HG03280 (cell line): ENCODE results near the gene EPB41L5.
A peak's percentile ranks its signal among the peaks of the same experiment; 100 is the strongest.
"Not testable (repeated sequence)": the region's sequence is repeated elsewhere in the genome, so short reads cannot be mapped to it uniquely, and the experiment has no call there.

Experiments
- ATAC-seq: cut with Tn5 transposase; IDR thresholded peaks from one replicate; pipeline ENCODE4 v1.9.1; 2021; ENCODE audit warnings: mild to moderate bottlenecking, moderate library complexity; ENCODE audit not compliant: unreplicated experiment

The EPB41L5 gene

DNA sequence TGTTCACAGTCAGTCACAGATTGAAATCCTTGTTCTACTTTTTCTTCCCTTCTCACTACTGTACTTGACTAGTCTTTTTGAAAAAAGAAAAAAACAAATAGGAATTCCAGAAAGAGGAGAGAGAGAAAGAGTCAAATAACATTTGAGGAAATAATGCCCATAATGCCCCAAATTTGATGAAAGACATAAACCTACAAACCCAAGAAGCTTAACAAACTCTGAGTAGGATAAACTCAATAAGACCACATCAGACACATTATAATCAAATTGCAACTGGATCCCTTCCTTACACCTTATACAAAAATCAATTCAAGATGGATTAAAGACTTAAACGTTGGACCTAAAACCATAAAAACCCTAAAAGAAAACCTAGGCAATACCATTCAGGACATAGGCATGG lies 179.4 kb downstream of the EPB41L5 start:
- no peak for ATAC-seq

DNA sequence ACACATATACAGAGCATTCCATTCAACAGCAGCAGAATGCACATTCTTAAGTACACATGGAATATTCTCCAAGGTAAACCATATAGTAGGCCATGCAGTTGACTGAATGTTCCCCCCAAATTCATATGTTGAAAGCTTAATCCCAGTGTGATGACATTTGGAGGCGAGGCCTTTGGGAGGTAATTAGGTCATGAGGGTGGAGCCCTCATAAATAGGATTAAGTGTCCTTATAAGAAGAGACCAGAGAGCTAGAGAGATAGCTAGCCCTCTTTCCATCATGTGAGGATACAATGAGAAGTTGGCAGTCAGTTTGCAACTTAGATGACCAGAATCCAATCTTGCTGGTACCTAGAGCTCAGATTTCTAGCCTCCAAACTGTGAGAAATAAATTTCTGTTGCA lies 182.7 kb downstream of the EPB41L5 start:
- no peak for ATAC-seq

DNA sequence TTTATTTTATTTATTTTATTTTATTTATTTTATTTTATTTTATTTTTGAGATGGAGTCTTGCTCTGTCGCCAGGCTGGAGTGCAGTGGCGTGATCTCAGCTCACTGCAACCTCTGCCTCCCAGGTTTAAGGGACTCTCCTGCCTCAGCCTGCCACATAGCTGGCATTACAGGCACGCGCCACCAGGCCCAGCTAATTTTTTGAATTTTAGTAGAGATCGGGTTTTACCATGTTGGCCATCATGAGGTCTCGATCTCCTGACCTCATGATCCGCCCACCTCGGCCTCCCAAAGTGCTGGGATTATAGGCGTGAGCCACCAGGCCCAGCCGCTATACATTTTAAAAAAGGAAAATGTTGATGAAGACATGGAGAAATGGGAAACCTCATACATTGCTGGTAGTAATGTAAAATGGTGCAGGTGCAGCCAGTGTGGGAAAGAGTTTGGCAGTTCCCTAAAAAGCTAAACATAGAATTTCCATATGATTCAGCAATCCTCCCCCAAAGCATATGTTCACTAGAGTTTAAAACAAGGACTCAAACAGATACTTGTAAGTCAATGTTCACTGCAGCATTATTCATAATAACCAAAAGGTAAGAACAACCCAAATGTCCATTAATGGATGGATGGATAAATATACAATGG lies 187.1 kb downstream of the EPB41L5 start:
- ATAC-seq: not testable (repeated sequence)

DNA sequence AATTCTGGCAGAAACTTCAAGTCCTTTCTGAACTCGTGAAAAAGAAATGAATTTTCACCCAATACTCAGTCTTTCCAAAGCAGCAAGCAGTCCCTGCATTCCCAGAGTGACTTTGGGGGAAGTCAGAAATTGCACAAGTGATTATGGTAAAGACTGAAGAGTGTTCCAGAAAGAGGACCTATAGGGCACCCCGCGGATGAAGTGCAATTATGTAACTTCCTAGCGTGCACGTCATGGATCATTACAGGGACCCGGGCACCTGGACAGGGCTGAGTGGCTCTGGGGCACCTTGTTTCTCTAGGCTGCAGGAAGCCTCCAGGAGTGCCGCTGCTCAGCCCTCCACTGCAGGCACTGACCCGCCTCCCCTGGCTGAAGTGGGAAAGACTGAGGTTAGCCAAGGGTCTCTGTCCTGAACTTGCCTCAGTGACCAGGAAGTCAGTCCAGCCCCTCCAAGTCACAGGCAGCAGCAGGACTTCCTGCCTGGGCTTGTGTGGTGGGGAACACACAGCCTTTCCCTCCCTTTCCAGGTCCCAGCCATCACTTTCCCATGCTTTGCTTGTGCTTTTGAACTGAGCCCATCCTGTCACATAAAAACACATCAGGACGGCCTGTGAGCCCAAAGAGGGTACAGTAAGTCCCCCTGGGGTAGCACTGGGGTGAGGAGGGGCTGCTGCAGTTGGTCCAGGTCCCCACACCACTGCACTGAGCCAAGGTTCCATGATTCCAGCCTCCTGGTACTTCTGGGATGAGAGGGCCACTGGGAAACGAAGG lies 190.6 kb downstream of the EPB41L5 start:
- no peak for ATAC-seq

DNA sequence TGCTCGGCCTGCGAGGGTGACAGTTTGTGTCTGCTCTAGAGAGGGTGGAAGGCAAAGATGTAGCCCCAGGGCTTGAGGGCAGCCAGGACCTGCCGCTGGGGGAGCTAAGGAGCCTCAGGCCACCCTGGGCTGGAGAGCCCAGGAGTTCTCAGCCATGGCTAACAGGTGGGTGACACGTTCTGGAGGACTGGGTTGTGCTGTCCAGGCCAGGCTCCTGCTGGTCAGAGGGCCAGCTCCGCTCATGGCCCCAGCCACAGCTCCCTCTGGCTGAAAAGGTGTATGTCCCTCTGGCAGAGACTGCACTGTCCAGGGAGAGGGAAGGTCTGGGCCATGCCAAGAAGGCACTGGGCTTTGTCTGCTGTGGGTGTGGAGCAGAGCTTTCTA lies 191.1 kb downstream of the EPB41L5 start:
- no peak for ATAC-seq

DNA sequence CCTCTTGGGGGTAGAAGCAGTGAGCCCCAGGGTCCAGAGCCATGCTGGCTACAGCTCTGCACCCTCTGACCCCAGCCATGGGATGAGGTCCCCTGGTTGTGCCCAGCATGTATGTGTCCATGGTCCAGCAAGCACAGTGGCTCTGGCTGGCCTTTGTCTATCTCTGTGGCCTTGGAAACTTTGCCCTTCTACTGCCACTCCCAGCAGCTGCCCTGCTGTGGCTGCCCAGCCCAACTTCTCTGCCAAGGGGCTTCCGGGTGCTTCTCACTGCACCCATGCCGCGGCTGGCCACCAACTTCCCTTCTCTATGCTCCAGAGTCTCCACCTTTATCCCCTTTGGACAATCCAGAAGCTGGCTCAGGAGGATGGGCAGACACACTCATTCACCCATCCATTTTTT lies 191.5 kb downstream of the EPB41L5 start:
- ATAC-seq: no peak

DNA sequence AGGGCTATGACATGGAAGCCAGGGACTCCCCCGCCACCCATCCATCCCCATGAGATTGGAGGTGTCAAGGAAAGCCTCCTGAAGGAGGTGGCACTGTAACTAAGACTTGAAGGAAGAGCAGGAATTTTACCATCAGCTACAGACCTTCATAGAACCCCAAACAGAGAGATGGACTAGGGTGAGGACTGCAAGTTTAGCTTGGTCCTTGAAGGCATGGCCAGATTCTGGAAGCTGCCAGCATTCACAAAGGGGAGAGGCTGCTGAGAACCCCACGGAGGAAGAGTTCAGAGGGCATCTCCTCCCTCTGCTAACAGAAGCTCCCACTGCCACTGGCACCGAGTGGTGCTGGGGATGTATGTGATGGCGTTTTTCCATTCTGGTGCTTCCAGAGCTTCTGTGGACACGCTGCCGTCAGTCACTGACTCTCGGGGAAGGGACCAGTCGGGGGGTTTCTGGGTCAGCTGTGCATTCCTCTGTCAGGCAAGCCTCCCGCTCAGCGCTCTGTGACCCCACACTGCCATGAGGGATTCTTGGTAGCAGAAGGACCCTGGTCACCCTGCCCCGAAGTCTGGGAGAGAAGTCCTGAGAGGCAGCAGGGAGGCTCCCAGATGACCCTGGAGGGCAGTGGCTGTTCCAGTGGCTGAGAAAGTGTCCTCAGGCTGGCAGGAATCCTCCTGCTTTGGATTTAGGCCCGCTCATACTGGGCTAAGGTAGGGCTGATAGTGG lies 192.2 kb downstream of the EPB41L5 start:
- ATAC-seq: no peak

DNA sequence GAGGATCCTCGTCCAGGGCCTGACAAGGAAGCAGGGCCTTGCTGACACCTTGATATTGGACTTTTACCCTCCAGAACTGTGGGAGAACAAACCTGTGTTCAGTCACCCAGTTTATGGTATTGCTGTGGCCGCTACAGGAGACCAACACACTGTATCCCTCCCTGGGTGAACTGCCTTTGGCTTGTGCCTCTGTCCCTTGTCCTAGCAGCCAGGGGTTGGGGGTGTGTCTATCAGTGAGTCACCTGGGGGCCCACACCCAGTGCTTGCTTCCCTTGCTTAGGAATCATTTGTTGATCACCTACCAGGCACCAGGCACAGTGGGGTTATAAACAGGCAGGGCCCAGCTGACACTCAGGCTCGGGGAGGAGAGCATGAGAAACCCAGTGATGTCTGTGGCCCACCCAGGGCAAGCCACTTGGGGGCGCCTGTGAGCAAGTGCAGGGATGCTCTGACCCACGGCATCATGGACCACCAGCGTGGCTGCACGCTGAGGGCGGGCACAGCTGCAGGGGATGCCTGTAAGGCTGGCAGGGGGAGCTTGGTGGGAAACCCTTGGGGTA lies 193.2 kb downstream of the EPB41L5 start:
- ATAC-seq: no peak

DNA sequence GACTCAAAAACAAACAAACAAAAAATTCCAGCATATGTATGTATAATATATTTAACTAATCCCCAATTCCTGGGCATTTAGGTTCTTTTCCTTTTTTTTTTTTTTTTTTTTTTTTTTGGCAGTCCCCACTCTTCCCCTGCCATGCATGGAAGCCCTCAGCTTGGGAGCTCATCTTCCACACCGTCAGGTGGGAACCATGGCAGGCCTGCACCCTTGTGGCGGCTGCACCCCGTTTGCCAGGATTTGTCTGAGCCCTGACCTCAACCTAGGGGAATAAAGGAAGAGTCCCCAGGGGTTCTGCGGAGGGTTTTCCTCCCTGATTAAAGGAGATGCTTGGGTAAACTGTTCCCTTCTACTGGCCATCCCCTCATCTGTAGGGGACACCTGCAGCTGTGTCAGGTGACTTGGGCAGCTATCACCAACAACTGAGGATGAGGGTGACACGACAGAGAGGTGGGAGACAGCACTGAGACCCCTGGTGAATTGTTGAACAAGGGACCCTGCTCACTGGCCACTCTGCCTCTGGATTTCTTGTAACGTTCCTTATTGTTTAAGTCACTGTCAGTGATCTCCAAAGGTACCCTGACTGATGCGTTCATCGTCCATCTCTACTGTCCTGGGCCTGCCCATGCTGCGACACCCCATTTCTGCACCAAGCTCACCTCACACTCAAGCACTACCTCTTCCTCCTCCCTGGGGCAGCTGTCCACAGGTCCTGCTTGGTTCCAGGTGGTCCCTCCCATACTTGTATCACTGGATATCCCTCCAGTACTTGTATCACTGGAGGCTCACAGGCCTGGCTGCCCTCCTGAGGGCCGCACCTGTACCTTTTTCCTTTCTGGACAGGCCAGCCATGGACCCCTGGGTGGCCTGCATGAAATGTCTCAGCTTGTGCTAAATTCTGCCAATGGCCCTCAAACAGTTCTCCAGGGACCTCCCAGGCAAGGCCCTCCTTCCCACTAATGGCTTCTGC lies 195.8 kb downstream of the EPB41L5 start:
- no peak for ATAC-seq

DNA sequence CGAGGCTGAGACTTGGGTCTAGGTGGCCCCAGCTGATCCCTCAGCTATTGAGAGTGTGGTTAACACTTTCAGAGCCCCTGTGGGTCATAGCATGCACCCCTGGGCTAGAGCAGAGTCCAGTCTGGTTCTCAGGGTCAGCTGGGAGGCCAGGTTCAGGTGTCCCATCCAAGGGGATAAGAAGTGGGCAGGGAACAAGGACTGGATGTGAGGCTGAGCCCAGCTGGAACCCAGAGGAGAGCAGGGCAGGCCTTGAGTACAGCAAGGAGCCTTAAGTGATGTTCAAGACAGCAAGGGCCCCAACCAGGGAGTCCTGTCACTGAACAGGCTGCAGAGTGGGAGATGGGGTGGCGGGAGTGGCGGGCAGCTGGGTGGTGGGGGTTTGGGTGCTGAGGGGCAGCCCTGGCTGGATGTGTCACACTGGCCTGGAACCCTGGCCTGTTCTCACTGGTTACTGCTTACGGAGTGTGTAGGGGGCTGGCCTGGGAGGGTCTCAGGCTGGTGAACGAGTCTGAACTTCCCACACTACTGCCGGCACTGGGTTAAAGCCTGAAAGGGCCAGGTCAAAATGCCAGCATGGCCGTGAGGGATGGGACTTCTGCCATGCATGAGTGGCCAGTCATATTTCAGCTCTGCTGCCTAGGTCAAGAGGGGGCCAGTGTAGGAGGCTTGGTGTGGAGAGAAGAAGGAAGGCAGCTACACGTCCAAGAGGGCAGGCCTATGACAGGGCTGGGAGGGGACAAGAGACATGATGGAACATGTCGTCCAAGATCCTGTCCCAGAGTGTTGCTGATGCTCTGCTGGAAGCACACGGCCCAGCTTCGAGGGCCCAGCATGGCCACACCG lies 196.8 kb downstream of the EPB41L5 start:
- no peak for ATAC-seq

DNA sequence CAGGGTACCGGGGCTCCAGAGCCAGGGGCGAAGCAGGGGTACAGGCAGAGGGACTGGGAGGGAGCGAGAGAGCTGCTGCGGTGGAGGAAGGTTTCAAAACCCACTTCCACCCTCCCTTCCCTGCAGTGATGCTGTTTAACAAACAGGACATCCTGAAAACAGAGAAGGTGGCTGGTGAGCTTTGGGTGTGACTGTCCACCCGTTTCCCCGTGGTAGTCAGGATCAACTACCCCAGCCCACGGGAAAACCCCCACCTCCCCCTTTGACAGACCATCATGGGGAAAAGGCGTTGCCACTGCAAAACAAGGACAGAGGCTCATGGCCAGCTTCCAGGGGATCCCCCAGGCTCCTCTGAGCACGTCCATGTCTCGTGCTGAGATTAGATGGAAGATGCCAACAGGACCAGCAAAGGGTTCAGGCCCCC lies 197.4 kb downstream of the EPB41L5 start:
- ATAC-seq: no peak

DNA sequence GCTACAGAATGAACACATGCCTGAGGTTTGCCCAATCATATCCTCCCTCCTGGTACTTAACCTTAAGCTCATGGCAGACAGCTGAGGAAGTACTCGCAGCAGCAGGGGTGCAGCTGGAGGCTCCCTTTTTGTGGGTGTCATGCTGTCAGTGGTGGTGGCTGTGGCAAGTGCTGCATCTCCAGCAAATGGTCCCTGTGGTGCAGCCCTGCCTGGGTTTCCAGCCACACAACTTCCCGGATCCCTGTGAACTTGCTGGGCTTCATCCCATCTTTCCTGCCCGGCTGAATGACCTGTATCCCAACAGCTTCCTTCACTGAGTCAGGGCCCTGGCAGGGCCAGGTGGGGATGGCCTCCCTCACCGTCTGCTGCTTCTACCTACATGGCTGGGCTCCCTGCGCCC lies 205.3 kb downstream of the EPB41L5 start:
- no peak for ATAC-seq

DNA sequence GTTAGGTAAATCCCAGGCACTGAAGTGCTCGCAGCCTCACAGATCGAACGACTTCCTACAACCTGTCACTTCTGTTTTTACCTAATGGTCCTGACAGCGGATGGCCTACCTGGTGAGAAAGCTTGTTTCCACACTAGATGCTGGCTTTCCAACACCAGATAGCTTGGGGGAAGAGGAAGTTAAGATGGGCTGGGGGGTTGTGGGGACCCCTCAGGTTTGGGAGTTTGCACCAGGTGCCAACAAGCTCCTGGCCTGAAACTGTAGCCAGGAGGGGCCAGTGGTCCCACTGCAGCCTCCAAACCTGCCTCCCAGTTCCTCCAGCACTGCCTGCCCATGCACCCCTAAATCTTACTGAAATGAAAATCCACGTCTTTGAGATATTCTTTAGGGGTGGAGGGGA lies 206.4 kb downstream of the EPB41L5 start:
- no peak for ATAC-seq

DNA sequence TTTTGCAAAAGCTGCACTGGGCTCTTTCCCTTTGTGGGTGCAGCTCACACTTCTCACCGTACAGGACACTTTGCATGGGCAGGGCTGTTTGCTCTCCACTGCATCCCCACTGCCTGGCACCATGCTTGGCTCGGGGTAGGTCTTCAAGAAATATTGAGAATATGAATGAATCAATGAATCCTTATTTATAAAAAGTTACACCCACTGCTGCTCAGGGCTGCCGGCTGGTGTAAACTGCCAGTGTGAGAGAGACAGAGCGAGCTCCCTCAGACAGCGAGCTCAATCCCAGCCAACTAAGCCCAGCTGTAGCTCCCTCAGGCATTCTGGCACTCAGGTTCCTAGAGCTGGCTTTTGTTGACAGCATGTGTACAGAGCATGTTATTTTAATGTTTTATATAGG lies 206.9 kb downstream of the EPB41L5 start:
- ATAC-seq: no peak

DNA sequence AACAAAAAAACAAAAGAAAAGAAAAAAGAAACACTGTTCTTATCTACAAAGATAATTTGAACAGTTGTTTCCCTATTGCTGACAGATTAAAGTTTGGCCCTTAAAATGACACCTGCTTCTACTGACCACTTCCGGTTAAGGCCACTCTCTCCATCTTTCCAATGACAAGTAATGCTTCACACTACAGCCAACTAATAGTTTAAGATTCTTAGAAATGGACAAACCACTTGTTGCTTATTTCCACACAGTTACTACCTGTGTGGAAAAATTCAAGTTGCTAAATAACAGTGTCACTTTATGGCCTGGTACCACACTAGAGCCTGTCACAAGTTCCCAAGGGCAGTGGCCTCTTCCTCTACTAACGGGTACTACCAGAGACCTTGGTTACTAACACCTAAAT lies 207.9 kb downstream of the EPB41L5 start:
- ATAC-seq: no peak

DNA sequence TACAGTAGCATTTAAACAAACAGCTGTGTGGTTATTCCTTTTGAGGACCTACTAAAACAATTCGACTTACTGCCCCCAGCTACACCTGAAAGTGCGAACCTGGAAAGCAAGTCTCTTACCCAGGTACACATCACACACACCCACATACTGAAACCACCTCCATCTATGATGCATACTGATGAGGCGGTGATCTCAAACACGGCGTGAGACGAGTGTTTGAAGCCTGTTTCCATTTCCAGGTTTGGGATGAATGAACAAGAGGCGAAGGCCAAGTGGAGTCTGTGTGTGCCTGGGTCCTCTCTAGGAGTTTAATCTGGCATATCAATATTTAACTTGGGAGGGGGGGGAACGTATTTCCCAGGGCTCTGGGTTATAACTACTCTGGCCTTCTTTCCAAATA lies 208.7 kb downstream of the EPB41L5 start:
- no peak for ATAC-seq

DNA sequence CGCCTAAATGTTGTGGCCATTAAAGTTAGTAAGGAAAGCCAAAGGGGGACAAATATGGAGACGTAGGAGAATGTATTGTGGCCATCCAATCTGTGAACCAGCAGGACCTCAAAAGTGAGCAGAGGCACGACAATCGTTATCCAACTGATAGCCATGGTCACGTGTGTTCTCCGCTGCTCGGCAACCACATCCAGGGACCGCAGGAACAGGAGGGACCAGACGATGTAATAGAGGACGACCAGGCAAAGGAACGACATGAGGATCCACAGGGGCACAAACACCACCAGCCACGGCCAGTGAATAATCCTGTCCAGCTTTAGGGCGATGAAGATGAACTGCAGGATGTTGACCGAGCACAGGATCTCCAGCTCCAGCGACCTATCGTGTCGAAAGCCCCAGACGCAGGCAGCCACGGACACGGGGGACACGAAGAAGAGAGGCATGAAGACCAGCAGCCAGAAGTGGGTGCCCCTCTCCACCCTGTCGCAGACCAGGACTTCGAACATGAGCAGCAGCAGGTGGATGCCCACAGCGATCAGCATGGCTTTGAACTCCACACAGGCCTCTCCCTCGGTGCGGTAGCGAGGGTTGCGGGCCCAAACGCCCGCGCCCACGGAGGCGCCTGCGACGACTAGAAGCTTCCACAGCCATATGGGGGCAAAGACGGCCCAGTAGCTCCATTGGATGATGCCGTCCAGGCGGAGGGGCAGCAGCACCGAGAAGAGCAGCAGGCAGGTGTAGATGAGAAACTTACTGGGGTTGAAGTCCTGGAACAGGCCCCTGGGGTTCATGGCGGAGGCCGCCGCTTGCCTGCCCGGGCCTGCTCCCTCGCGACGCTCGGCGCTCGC lies 209.5 kb downstream of the EPB41L5 start:
- no peak for ATAC-seq

DNA sequence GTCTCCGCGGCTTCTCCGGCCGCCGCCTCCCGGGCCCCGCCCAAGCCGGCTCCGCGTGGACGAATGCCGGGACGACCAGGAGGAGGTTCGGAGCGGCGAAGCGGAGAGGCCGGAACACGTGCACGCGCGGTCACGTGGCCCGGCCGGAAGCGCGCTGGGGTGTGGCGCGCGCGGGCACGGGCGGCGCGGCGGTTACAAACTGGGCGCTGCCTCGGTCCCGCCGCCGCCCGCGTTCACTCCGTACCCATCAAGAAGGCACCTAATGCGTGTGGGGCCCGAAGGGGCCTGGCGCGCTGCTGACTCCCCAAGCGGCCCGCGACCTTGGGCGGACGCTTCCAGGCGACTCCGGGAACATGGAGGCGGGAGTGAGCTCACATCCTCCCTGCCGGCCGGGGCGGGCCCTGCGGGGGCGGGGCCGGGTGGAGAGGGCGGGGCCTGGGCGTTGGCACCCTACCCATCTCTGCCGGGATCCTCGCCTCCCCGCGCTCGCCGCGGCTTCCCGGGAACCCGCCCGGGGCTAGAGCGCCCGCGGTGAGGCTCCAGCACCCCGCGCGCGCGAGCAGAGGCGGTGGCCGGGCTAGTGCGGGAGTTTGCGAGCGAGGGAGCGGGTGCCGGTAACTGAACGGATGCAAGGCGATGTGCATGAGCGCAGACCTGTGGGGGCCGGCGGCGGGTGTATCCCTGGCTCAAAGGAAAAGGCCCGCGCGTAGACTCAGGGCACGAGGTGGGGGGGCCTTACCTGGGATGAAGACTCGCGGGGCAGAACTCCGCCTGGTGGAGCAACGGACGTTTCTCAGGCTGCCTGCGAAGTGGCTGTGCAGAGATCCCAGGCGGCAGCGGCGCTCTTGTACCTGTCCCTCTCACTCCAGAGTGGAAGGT lies 210.4 kb downstream of the EPB41L5 start, which contains the start of gene TMEM185B:
Gene TMEM185B (minus strand): TSS at position 367 of the 879 bp plus-strand sequence. CDS start 424 bp downstream, outside the sequence.
- peak; percentile 90 for ATAC-seq
